ENCODE results near the gene DNAH6.

The DNAH6 gene

GRCh38 chr2:84811839-84812431 is 295.6 kb downstream of the DNAH6 start:
- no peaks in the 10 kb centered on the region for H3K36me3 ChIP-seq (ENCODE audit: control insufficient read depth, insufficient read depth, low read length)
- DNase-seq (ENCODE audit: low read depth, low spot score): no peak
- H3K27me3 ChIP-seq (ENCODE audit: control insufficient read depth, insufficient read depth, low read length): no peaks in the 10 kb centered on the region
- WGBS (ENCODE audit: insufficient coverage, insufficient read length): no CpG with 5 or more reads among the region's 6 CpGs
- no peaks in the 10 kb centered on the region for H3K9me3 ChIP-seq (ENCODE audit: control insufficient read depth, insufficient read depth, low read length)
- no peak overlapping the region for H3K4me3 ChIP-seq (ENCODE audit: low read length)
- H3K4me1 ChIP-seq (ENCODE audit: control insufficient read depth, insufficient read depth, low read length): no peaks in the 10 kb centered on the region
- H3K27ac ChIP-seq (ENCODE audit: low read length): no peak overlapping the region

GRCh38 chr2:84815146-84815545 is 298.8 kb downstream of the DNAH6 start:
- no CpG with 5 or more reads among the region's 3 CpGs for WGBS (ENCODE audit: insufficient coverage, insufficient read length)
- H3K27ac ChIP-seq (ENCODE audit: low read length): no peak overlapping the region
- no peaks in the 10 kb centered on the region for H3K27me3 ChIP-seq (ENCODE audit: control insufficient read depth, insufficient read depth, low read length)
- no peaks in the 10 kb centered on the region for H3K36me3 ChIP-seq (ENCODE audit: control insufficient read depth, insufficient read depth, low read length)
- H3K9me3 ChIP-seq (ENCODE audit: control insufficient read depth, insufficient read depth, low read length): no peaks in the 10 kb centered on the region
- no peak for DNase-seq (ENCODE audit: low read depth, low spot score)
- H3K4me1 ChIP-seq (ENCODE audit: control insufficient read depth, insufficient read depth, low read length): no peaks in the 10 kb centered on the region
- no peak overlapping the region for H3K4me3 ChIP-seq (ENCODE audit: low read length)

GRCh38 chr2:84816426-84817026 is 300.2 kb downstream of the DNAH6 start:
- no peaks in the 10 kb centered on the region for H3K27me3 ChIP-seq (ENCODE audit: control insufficient read depth, insufficient read depth, low read length)
- H3K4me1 ChIP-seq (ENCODE audit: control insufficient read depth, insufficient read depth, low read length): no peaks in the 10 kb centered on the region
- H3K4me3 ChIP-seq (ENCODE audit: low read length): no peak overlapping the region
- no peak for DNase-seq (ENCODE audit: low read depth, low spot score)
- no CpG with 5 or more reads among the region's 6 CpGs for WGBS (ENCODE audit: insufficient coverage, insufficient read length)
- H3K36me3 ChIP-seq (ENCODE audit: control insufficient read depth, insufficient read depth, low read length): no peaks in the 10 kb centered on the region
- H3K9me3 ChIP-seq (ENCODE audit: control insufficient read depth, insufficient read depth, low read length): no peaks in the 10 kb centered on the region
- no peak overlapping the region for H3K27ac ChIP-seq (ENCODE audit: low read length)

GRCh38 chr2:84817239-84817655 is 300.9 kb downstream of the DNAH6 start:
- Histone ChIP-seq H3K36me3 (ENCODE audit: control insufficient read depth, insufficient read depth, low read length) (no peaks in the 10 kb centered on the region), H3K4me1 (ENCODE audit: control insufficient read depth, insufficient read depth, low read length) (no peaks in the 10 kb centered on the region), H3K9me3 (ENCODE audit: control insufficient read depth, insufficient read depth, low read length) (no peaks in the 10 kb centered on the region), H3K27me3 (ENCODE audit: control insufficient read depth, insufficient read depth, low read length) (no peaks in the 10 kb centered on the region), H3K27ac (ENCODE audit: low read length) (no peak overlapping the region), H3K4me3 (ENCODE audit: low read length) (no peak overlapping the region)
- no peak for DNase-seq (ENCODE audit: low read depth, low spot score)
- no CpG with 5 or more reads among the region's 2 CpGs for WGBS (ENCODE audit: insufficient coverage, insufficient read length)

- no peaks in the 10 kb centered on the region for H3K36me3 ChIP-seq (ENCODE audit: control insufficient read depth, insufficient read depth, low read length)
- DNase-seq (ENCODE audit: low read depth, low spot score): no peak
- no CpG with 5 or more reads among the region's 7 CpGs for WGBS (ENCODE audit: insufficient coverage, insufficient read length)
- H3K27me3 ChIP-seq (ENCODE audit: control insufficient read depth, insufficient read depth, low read length): no peaks in the 10 kb centered on the region
- H3K4me1 ChIP-seq (ENCODE audit: control insufficient read depth, insufficient read depth, low read length): no peaks in the 10 kb centered on the region
- H3K27ac ChIP-seq (ENCODE audit: low read length): no peak overlapping the region
- no peaks in the 10 kb centered on the region for H3K9me3 ChIP-seq (ENCODE audit: control insufficient read depth, insufficient read depth, low read length)
- no peak overlapping the region for H3K4me3 ChIP-seq (ENCODE audit: low read length)
Measured at GRCh38 chr2:84821806-84822205, 305.5 kb downstream of the DNAH6 start.

GRCh38 chr2:84823229-84823628 is 306.9 kb downstream of the DNAH6 start:
- DNase-seq (ENCODE audit: low read depth, low spot score): no peak
- H3K27ac ChIP-seq (ENCODE audit: low read length): no peak overlapping the region
- no peaks in the 10 kb centered on the region for H3K4me1 ChIP-seq (ENCODE audit: control insufficient read depth, insufficient read depth, low read length)
- no peaks in the 10 kb centered on the region for H3K36me3 ChIP-seq (ENCODE audit: control insufficient read depth, insufficient read depth, low read length)
- no peak overlapping the region for H3K4me3 ChIP-seq (ENCODE audit: low read length)
- no CpG with 5 or more reads among the region's 5 CpGs for WGBS (ENCODE audit: insufficient coverage, insufficient read length)
- no peaks in the 10 kb centered on the region for H3K27me3 ChIP-seq (ENCODE audit: control insufficient read depth, insufficient read depth, low read length)
- H3K9me3 ChIP-seq (ENCODE audit: control insufficient read depth, insufficient read depth, low read length): no peaks in the 10 kb centered on the region

- H3K4me3 ChIP-seq (ENCODE audit: low read length): no peak overlapping the region
- no peak overlapping the region for H3K27ac ChIP-seq (ENCODE audit: low read length)
- no peaks in the 10 kb centered on the region for H3K4me1 ChIP-seq (ENCODE audit: control insufficient read depth, insufficient read depth, low read length)
- no peaks in the 10 kb centered on the region for H3K36me3 ChIP-seq (ENCODE audit: control insufficient read depth, insufficient read depth, low read length)
- H3K27me3 ChIP-seq (ENCODE audit: control insufficient read depth, insufficient read depth, low read length): no peaks in the 10 kb centered on the region
- DNase-seq (ENCODE audit: low read depth, low spot score): no peak
- WGBS (ENCODE audit: insufficient coverage, insufficient read length): no CpG with 5 or more reads among the region's 21 CpGs
- no peaks in the 10 kb centered on the region for H3K9me3 ChIP-seq (ENCODE audit: control insufficient read depth, insufficient read depth, low read length)
Measured at GRCh38 chr2:84823788-84824187, 307.5 kb downstream of the DNAH6 start.

- no CpG with 5 or more reads among the region's 2 CpGs for WGBS (ENCODE audit: insufficient coverage, insufficient read length)
- no peak for DNase-seq (ENCODE audit: low read depth, low spot score)
- H3K4me1 ChIP-seq (ENCODE audit: control insufficient read depth, insufficient read depth, low read length): 0 out of 2 replicates have a peak, but pooled peaks cover 2% of the 10 kb centered on the region
Measured at GRCh38 chr2:84827978-84828575, 311.8 kb downstream of the DNAH6 start.

GRCh38 chr2:84829693-84830092 is 313.4 kb downstream of the DNAH6 start:
- Histone ChIP-seq H3K4me3 (ENCODE audit: low read length) (no peak overlapping the region), H3K27me3 (ENCODE audit: control insufficient read depth, insufficient read depth, low read length) (no peaks in the 10 kb centered on the region), H3K4me1 (ENCODE audit: control insufficient read depth, insufficient read depth, low read length) (0 out of 2 replicates have a peak, but pooled peaks cover 2% of the 10 kb centered on the region), H3K27ac (ENCODE audit: low read length) (no peak overlapping the region), H3K9me3 (ENCODE audit: control insufficient read depth, insufficient read depth, low read length) (no peaks in the 10 kb centered on the region), H3K36me3 (ENCODE audit: control insufficient read depth, insufficient read depth, low read length) (no peaks in the 10 kb centered on the region)
- 100% methylated on average over 1 of the region's 2 CpGs for WGBS (ENCODE audit: insufficient coverage, insufficient read length)
- no peak for DNase-seq (ENCODE audit: low read depth, low spot score)

More at GRCh38 chr2:84827978-84828575, 311.8 kb downstream of the DNAH6 start:
- H3K27me3 ChIP-seq (ENCODE audit: control insufficient read depth, insufficient read depth, low read length): no peaks in the 10 kb centered on the region
- no peaks in the 10 kb centered on the region for H3K36me3 ChIP-seq (ENCODE audit: control insufficient read depth, insufficient read depth, low read length)
- no peaks in the 10 kb centered on the region for H3K9me3 ChIP-seq (ENCODE audit: control insufficient read depth, insufficient read depth, low read length)
- no peak overlapping the region for H3K4me3 ChIP-seq (ENCODE audit: low read length)
- H3K27ac ChIP-seq (ENCODE audit: low read length): no peak overlapping the region

- Histone ChIP-seq H3K27ac (ENCODE audit: low read length) (no peak overlapping the region), H3K9me3 (ENCODE audit: control insufficient read depth, insufficient read depth, low read length) (no peaks in the 10 kb centered on the region), H3K27me3 (ENCODE audit: control insufficient read depth, insufficient read depth, low read length) (no peaks in the 10 kb centered on the region), H3K4me3 (ENCODE audit: low read length) (no peak overlapping the region), H3K4me1 (ENCODE audit: control insufficient read depth, insufficient read depth, low read length) (0 out of 2 replicates have a peak, but pooled peaks cover 2% of the 10 kb centered on the region), H3K36me3 (ENCODE audit: control insufficient read depth, insufficient read depth, low read length) (no peaks in the 10 kb centered on the region)
- WGBS (ENCODE audit: insufficient coverage, insufficient read length): no CpG with 5 or more reads among the region's 11 CpGs
- DNase-seq (ENCODE audit: low read depth, low spot score): no peak
Measured at GRCh38 chr2:84830095-84830494, 313.8 kb downstream of the DNAH6 start.

Data from iPS DF 6.9 (cell line).